Measurements from ENCODE around the gene NQO2. TPM values are rescaled to one million over a fixed set of nuclear protein-coding genes. Genes with fewer than 3 reads are reported as not detected.

Gene NQO2
- polyA plus RNA-seq, 1 donor from 2014 or later, result 33.2 TPM

- Histone ChIP-seq H3K4me2 (ENCODE audit: low read length) (no peak overlapping the region), H3F3A (ENCODE audit: insufficient read depth, low read length, poor library complexity, severe bottlenecking) (no peaks in the 10 kb centered on the region), H3K4me3 (ENCODE audit: low read length) (no peak overlapping the region), H3K27me3 (ENCODE audit: insufficient read depth, low read depth, low read length) (no peaks in the 10 kb centered on the region), H3K36me3 (ENCODE audit: insufficient read depth, low read length) (no peaks in the 10 kb centered on the region), H2AFZ (ENCODE audit: low read depth, low read length) (no peak overlapping the region), H3K9me2 (ENCODE audit: insufficient read depth, low read length) (no peaks in the 10 kb centered on the region), H3K9me3 (ENCODE audit: low read length) (no peaks in the 10 kb centered on the region), H3K27ac (ENCODE audit: low read length) (no peak overlapping the region), H3K79me2 (replicated peaks; ENCODE audit: insufficient read depth, low read length) (no peaks in the 10 kb centered on the region), H3K9ac (ENCODE audit: low read length) (no peak overlapping the region), H4K20me1 (ENCODE audit: insufficient read depth) (no peaks in the 10 kb centered on the region)
- TF ChIP-seq CTCF (IDR thresholded peaks at IDR 0.05; ENCODE audit: poor library complexity, severe bottlenecking) (no peak), RAD21 (conservative IDR thresholded peaks at IDR 0.05) (no peak), POLR2AphosphoS5 (IDR thresholded peaks at IDR 0.05) (no peak), MXI1 (conservative IDR thresholded peaks at IDR 0.05; ENCODE audit: poor library complexity, severe bottlenecking) (no peak), EZH2 (IDR thresholded peaks at IDR 0.05; ENCODE audit: borderline replicate concordance, insufficient read depth, low read length, poor library complexity, severe bottlenecking) (no peak), TAF1 (IDR thresholded peaks at IDR 0.05; ENCODE audit: low read depth) (no peak), EP300 (conservative IDR thresholded peaks at IDR 0.05; ENCODE audit: poor library complexity, severe bottlenecking) (no peak), SMC3 (conservative IDR thresholded peaks at IDR 0.05; ENCODE audit: poor library complexity) (no peak)
- TF ChIP-seq, protein P1, sequence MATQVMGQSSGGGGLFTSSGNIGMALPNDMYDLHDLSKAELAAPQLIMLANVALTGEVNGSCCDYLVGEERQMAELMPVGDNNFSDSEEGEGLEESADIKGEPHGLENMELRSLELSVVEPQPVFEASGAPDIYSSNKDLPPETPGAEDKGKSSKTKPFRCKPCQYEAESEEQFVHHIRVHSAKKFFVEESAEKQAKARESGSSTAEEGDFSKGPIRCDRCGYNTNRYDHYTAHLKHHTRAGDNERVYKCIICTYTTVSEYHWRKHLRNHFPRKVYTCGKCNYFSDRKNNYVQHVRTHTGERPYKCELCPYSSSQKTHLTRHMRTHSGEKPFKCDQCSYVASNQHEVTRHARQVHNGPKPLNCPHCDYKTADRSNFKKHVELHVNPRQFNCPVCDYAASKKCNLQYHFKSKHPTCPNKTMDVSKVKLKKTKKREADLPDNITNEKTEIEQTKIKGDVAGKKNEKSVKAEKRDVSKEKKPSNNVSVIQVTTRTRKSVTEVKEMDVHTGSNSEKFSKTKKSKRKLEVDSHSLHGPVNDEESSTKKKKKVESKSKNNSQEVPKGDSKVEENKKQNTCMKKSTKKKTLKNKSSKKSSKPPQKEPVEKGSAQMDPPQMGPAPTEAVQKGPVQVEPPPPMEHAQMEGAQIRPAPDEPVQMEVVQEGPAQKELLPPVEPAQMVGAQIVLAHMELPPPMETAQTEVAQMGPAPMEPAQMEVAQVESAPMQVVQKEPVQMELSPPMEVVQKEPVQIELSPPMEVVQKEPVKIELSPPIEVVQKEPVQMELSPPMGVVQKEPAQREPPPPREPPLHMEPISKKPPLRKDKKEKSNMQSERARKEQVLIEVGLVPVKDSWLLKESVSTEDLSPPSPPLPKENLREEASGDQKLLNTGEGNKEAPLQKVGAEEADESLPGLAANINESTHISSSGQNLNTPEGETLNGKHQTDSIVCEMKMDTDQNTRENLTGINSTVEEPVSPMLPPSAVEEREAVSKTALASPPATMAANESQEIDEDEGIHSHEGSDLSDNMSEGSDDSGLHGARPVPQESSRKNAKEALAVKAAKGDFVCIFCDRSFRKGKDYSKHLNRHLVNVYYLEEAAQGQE (IDR thresholded peaks at IDR 0.05; ENCODE audit: borderline replicate concordance), result no peak
Measured at GRCh38 chr6:2963756-2964155, 35.9 kb upstream of the NQO2 start.

- Histone ChIP-seq H3K4me3 (ENCODE audit: low read length) (no peak overlapping the region), H2AFZ (ENCODE audit: low read depth, low read length) (no peak overlapping the region), H4K20me1 (ENCODE audit: insufficient read depth) (no peaks in the 10 kb centered on the region), H3K9me3 (ENCODE audit: low read length) (no peaks in the 10 kb centered on the region), H3K4me2 (ENCODE audit: low read length) (no peak overlapping the region), H3K27me3 (ENCODE audit: insufficient read depth, low read depth, low read length) (no peaks in the 10 kb centered on the region), H3K36me3 (ENCODE audit: insufficient read depth, low read length) (no peaks in the 10 kb centered on the region), H3K27ac (ENCODE audit: low read length) (no peak overlapping the region), H3K9me2 (ENCODE audit: insufficient read depth, low read length) (no peaks in the 10 kb centered on the region), H3K9ac (ENCODE audit: low read length) (no peak overlapping the region), H3F3A (ENCODE audit: insufficient read depth, low read length, poor library complexity, severe bottlenecking) (no peaks in the 10 kb centered on the region), H3K79me2 (replicated peaks; ENCODE audit: insufficient read depth, low read length) (no peaks in the 10 kb centered on the region)
- TF ChIP-seq MXI1 (conservative IDR thresholded peaks at IDR 0.05; ENCODE audit: poor library complexity, severe bottlenecking) (no peak), TAF1 (IDR thresholded peaks at IDR 0.05; ENCODE audit: low read depth) (no peak), EZH2 (IDR thresholded peaks at IDR 0.05; ENCODE audit: borderline replicate concordance, insufficient read depth, low read length, poor library complexity, severe bottlenecking) (no peak), POLR2AphosphoS5 (IDR thresholded peaks at IDR 0.05) (no peak), CTCF (IDR thresholded peaks at IDR 0.05; ENCODE audit: poor library complexity, severe bottlenecking) (no peak), EP300 (conservative IDR thresholded peaks at IDR 0.05; ENCODE audit: poor library complexity, severe bottlenecking) (no peak), SMC3 (conservative IDR thresholded peaks at IDR 0.05; ENCODE audit: poor library complexity) (no peak), RAD21 (conservative IDR thresholded peaks at IDR 0.05) (no peak)
- TF ChIP-seq, protein P1 (IDR thresholded peaks at IDR 0.05; ENCODE audit: borderline replicate concordance), result no peak
Measured at GRCh38 chr6:2964793-2965505, 34.7 kb upstream of the NQO2 start.

All from neural cell (in vitro differentiated cells).